Measurements from ENCODE around the gene UTP15. TPM values are rescaled to one million over a fixed set of nuclear protein-coding genes. Genes with fewer than 3 reads are reported as not detected.

Gene UTP15
- total and polyA plus RNA-seq, 8 donors: 0.87 to 168 (median 9.4) TPM

- intact Hi-C loops (cut with DNase I; ENCODE audit: low total_unique reads): no loop called here
- peak in 1 of 2 donors; percentile 22 for DNase-seq
- no peak for TF ChIP-seq POLR2AphosphoS5 (IDR thresholded peaks at IDR 0.05)
- TF ChIP-seq EP300 (IDR thresholded peaks at IDR 0.05): no peak
- no peak for TF ChIP-seq CTCF (IDR thresholded peaks at IDR 0.05)
- TF ChIP-seq POLR2A (IDR thresholded peaks at IDR 0.05): no peak
- WGBS, 5 donors: 63 to 71% (median 70%) methylated on average over 4 of the region's 4 CpGs
- Histone ChIP-seq H3K27ac (no peak overlapping the region), H3K9me3 (no peaks in the 10 kb centered on the region), H3K4me1 (peaks cover 6 to 40% (median 18%) of the 10 kb centered on the region in 4 donors), H3K36me3 (no peaks in the 10 kb centered on the region), H3K4me3 (no peak overlapping the region), H3K27me3 (no peaks in the 10 kb centered on the region)
Observed at GRCh38 chr5:73619606-73620333, 54.2 kb downstream of the UTP15 start.

GRCh38 chr5:73620334-73620687 lies 54.8 kb downstream of the UTP15 start:
- no peak for TF ChIP-seq POLR2AphosphoS5 (IDR thresholded peaks at IDR 0.05)
- TF ChIP-seq CTCF (IDR thresholded peaks at IDR 0.05): no peak
- no peak for TF ChIP-seq EP300 (IDR thresholded peaks at IDR 0.05)
- no peak for TF ChIP-seq POLR2A (IDR thresholded peaks at IDR 0.05)
- H3K4me3 ChIP-seq: no peak overlapping the region
- H3K27me3 ChIP-seq: no peaks in the 10 kb centered on the region
- intact Hi-C loops (cut with DNase I; ENCODE audit: low total_unique reads): no loop called here
- H3K27ac ChIP-seq: no peak overlapping the region
- H3K4me1 ChIP-seq: peaks cover 6 to 41% (median 23%) of the 10 kb centered on the region in 4 donors
- no peaks in the 10 kb centered on the region for H3K9me3 ChIP-seq
- no peak for DNase-seq
- 85 to 95% (median 88%) methylated on average over 1 of the region's 1 CpG for WGBS, 5 donors
- H3K36me3 ChIP-seq: no peaks in the 10 kb centered on the region

GRCh38 chr5:73623060-73623459 lies 57.5 kb downstream of the UTP15 start:
- intact Hi-C loops (cut with DNase I; ENCODE audit: low total_unique reads): no loop called here
- Histone ChIP-seq H3K27me3 (peaks cover 0 to 16% (median 5%) of the 10 kb centered on the region in 3 donors), H3K36me3 (no peaks in the 10 kb centered on the region), H3K4me1 (peaks cover 0 to 50% (median 35%) of the 10 kb centered on the region in 4 donors), H3K9me3 (no peaks in the 10 kb centered on the region), H3K27ac (peak overlapping the region in 4 of 5 donors; percentile 88 to 94 (median 92)), H3K4me3 (no peak overlapping the region)
- DNase-seq: no peak
- TF ChIP-seq POLR2A (IDR thresholded peaks at IDR 0.05) (no peak), EP300 (IDR thresholded peaks at IDR 0.05) (no peak), CTCF (IDR thresholded peaks at IDR 0.05) (no peak), POLR2AphosphoS5 (IDR thresholded peaks at IDR 0.05) (no peak)
- 79 to 84% (median 82%) methylated on average over 2 of the region's 2 CpGs for WGBS, 5 donors

GRCh38 chr5:73623901-73624404 lies 58.4 kb downstream of the UTP15 start:
- 23 to 55% (median 35%) methylated on average over 2 of the region's 2 CpGs for WGBS, 5 donors
- H3K27me3 ChIP-seq: peaks cover 0 to 16% (median 5%) of the 10 kb centered on the region in 3 donors
- TF ChIP-seq POLR2AphosphoS5 (IDR thresholded peaks at IDR 0.05) (peak; percentile 28 to 90 (median 88)), CTCF (IDR thresholded peaks at IDR 0.05) (no peak)
- H3K27ac ChIP-seq: peak overlapping the region; percentile 52 to 94 (median 91)
- no peaks in the 10 kb centered on the region for H3K36me3 ChIP-seq
- H3K9me3 ChIP-seq: no peaks in the 10 kb centered on the region
- no peak overlapping the region for H3K4me3 ChIP-seq
- DNase-seq: peak; percentile 65 to 77
- peaks cover 0 to 41% (median 36%) of the 10 kb centered on the region in 4 donors for H3K4me1 ChIP-seq
- intact Hi-C loops (cut with DNase I; ENCODE audit: low total_unique reads): no loop called here

Measured in stomach (tissue), 9 donors.